ENCODE results near the gene CPLX4. TPM values are rescaled to one million over a fixed set of nuclear protein-coding genes. Genes with fewer than 3 reads are reported as not detected.
A peak's percentile ranks its signal among the peaks of the same experiment; 100 is the strongest.
"Not testable (repeated sequence)": the region's sequence is repeated elsewhere in the genome, so short reads cannot be mapped to it uniquely, and the experiment has no call there.

The CPLX4 gene
- polyA plus RNA-seq, 3 donors: 0.07 to 0.26 (median 0.22) TPM

DNA sequence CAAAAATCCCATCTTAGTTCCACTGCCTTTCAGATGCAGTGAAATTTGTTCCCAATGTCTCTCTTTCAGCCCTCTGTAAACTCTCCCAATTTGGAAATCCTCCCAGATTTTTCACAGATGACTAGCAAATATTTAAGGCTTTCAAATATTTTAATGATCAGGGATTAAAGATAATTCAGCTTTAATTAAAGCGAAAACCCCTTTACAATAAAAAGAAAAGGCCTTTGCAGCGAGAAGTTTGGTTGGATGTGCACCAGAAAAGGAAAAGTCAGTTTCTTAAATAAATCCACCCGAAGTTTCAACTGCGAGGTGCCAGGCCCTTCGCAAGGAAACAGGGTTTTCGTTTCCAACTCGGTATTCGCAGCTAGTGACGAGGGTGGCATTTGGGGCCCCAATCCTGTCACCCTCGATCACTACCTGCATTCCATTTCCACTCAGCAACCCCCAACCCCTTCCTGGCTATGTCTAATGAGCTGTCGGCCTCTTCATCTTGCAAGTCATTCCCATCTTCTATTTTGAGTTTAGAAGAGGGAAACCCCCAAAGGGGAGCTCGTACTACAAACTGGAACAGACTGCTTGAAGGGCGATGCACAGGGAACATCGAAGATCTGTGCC, 46.7 kb downstream of the CPLX4 start:
- DNase-seq: no peak

DNA sequence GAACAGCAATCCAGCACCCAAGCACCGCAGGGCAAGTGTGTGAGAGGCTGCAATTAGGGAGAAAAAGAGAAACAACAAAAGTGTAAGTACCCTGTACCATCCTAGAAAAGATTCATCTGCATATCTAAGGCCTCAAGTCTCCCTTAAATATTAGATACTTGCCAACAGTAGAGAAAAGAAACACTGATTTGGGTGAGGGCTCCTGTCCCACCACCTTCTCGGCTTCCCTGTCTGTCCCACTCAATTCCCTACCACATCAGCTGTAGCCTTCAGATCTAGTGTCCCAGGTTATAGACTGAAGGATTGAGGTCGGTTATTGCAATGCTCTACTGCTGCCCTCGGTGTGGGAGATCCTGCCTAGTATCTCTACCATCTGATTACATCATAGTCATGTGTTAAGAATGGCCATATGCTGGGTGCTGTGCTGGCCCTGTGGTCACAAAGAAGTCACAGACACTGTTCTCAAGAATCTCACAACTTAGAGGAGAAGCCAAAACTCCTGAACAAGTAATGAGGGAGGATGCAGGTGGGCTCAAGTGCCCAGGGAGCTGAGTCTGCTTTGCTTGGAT, 47.7 kb downstream of the CPLX4 start:
- DNase-seq: no peak

DNA sequence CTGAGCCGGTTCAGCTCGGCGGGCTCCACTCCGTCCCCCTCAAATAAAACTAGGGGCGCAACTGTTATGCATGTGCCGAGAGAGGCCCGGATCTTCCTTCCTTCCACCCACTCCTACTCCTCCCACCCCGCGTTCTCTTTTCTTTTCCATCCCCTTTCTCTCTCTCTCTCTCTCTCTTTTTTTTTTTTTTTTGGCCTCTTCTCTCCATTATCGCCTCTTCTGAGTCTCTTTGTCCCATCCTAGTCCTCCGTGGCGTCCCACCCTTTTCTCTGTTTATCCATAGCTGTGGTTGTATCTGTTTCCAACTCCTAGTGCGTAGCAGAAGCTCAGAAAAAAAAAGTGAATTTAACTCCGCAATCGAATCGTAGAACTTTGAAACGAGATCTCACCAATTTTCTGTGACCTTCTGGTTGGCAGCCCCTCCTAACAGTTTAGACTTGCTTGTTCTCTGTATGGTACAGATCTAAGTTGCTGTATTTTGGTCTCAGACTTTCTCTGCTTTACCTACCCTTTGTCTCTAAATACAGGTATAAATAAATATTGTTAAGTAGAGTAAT, 48.8 kb downstream of the CPLX4 start:
- no peak for DNase-seq

DNA sequence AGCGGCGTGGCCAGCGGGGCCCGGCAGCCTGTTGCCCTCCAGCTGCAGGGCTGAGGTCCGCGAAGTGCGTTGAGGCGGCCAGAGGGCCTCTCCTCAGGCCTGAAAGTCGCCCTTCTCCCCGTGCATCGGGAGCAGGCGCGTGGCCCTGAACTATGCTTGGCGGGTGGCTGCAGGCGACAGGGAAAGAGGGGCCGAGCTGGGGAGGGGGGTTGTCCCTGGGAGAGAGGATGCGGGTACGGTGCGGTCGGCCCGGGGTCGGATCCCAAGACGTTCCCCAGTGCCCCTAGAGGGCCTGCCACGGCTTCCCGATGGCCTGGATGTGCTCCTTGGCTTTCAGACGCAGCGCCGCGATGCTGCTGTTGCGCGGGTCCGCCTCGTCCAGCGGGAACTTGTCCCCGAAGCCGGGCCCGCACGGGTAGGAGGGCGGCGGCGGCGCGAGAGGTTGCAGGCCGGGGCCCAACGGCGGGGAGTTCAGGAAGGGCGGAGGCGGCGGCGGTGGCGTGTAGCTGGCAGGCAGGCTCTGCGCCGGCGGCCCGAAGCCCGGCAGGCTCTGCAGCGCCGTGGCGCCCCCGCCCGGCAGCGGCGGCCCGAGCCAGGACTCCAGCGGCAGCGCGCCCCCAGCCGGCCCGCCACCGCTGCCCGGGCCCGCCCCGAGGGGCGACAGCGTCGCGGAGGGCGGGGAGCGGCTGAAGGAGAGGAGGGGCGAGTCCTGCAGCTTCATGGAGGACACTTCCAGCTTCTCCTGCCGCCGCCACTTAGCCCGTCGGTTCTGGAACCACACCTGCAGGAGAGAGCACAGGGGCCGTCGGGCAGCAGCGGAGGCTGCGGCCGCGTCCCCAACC, 49.5 kb downstream of the CPLX4 start:
- no peak for DNase-seq

DNA sequence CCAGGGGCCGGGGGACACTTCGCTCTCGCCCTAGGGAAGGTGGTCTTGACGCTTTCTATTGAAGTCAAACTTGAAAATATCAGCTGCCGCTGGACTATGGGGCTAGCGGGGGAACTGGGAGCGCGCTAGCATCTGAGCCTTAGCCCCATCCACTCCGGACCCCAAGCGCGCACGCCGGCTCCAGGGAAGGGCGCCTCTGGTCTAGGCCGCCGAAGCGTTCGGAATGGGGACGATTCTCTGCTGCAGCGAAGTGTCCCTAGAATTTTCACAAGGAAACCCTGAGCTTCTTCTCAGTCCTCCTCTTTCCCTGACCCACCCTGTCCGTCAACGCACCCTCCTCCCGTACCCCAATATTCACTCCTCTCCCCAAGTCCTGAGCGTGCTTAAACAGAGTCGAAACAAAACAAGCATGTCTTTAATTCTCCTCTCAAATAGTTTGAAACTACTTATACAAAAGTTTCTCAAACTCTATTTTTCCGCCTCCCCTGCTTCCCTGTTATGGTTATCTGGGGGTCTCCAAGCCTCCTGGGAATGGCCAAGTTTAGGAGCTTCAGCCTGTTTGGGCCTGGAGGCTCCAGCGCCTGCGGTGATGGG, 50.2 kb downstream of the CPLX4 start:
- DNase-seq: no peak

DNA sequence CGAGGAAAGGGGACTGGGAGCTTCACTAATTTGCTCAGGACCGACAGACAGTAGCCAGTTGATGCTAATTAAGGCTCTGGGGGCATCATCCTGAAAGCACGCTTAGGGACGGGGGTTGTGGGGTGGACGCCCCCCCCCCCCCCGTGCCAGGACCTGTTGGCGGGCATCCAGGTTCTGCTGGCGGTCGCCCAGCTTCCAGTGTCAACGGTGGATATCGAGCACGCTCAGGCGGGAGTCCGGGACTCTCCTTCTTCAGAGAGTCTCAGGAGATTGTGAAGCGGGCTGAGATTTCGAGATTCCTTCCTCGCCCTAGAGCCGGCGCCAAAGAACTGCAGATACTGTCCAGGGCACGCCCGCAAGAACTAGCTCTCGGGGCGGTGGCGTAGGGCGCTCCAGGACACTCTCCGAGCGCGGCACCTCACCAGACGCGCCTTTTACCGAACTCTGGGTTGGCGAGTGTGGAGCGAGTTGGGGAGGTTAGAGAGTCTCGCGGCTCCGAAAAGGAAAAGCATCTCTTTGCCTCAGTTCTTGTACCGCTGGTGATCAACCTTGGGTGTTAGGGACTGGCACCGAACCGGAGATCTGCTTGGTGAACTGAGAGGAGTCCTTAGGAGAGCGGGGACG, 50.8 kb downstream of the CPLX4 start:
- no peak for DNase-seq

DNA sequence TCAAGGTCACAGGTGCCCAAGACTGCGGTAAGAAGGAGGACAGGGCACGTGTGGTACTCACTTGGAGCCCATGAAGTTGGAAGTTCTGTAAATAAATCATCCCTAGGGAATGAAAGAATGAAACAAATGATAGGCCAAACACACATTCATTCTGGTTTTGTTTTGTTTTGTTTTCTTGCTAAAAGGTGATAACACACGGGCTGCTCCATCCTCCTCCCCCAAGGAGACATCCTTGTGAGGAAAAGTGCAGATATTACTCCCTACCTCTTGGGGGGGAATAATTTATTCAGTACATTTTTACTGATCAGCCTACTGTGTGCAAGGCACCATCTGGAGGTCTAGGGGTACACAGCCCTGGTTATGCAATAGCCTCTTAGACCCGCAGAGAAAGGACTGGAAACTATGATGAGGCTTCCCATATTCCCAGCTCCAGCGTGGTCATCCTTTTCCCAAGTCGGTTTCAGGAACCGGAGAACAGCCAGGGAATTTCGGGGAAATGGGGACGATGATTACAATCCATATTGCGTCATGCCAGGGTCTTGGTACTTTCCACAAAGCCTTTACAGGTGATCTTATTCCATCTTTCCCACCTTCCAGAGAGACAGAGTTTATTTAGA, 51.5 kb downstream of the CPLX4 start:
- DNase-seq: no peak

DNA sequence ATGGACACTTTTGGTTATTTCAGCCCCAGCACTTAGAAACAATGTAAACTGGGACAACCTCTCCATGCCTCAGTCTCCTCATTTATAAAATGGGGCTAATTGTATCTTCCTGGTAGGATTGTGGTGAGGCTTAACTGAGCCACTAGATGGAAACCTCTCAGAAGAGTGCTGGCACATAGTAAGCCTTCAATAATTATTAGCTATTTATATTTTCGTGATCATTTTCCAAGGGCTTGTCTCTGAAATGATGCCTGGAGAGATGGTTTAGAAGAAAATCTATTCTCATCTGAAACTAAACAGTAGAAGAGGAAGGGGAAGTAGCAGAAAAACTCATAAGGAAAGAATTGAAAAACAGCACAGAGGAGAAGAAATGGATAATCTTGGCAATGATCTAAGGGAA, 52.0 kb downstream of the CPLX4 start:
- no peak for DNase-seq

DNA sequence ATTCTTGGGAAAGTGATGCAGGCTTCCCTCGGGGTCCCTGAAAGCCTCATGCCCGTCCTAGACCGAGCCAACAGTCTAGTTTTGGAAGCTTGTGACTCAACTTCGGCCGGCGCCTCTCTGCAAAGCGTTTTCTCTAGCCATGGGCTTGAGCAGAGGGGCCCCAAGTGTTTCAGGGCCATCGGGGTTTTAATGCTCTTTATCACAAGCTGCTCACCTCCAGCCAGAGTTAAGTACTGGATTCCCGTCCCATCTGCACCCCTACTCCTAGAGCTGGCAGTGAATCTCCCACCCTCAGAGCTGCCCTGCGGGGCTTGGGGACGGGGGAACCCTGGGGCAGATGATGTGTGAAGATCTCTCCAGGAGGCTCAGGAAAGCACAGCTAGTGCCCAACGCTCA, 52.5 kb downstream of the CPLX4 start:
- no peak for DNase-seq

DNA sequence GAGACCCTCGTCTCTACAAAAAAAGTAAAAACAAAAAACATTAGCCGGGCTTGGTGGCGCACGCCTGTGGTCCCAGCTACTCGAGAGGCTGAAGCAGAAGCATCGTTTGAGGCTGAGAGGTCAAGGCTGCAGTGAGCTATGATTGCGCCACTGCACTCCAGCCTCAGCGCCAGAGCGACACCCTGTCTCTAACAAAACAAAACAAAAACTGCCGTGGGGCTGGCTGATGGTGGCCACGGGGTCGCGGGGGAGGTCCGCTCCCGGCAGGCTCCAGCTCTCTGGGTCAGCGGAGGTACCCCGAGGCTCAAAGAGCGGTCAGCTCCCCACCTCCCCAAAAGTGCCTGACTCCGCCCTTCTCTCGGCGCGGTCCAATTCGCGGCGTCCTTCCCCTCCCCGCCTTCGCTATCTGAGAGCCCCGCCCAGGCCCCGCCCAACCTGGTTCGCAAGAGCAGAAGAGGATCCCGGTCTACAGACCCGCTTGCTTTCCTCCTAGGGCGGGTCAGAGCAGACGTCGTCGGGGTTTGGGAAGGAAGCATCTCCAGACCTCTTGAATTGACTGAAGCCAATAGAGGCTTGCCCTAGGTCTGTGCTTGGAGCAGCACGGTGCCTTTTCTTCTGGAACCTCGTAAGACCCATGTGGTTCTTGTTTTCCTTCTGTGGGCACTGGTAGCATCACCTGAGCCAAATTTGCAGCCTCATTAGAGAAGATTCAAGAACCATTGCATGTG, 53.0 kb downstream of the CPLX4 start:
- DNase-seq: no peak

DNA sequence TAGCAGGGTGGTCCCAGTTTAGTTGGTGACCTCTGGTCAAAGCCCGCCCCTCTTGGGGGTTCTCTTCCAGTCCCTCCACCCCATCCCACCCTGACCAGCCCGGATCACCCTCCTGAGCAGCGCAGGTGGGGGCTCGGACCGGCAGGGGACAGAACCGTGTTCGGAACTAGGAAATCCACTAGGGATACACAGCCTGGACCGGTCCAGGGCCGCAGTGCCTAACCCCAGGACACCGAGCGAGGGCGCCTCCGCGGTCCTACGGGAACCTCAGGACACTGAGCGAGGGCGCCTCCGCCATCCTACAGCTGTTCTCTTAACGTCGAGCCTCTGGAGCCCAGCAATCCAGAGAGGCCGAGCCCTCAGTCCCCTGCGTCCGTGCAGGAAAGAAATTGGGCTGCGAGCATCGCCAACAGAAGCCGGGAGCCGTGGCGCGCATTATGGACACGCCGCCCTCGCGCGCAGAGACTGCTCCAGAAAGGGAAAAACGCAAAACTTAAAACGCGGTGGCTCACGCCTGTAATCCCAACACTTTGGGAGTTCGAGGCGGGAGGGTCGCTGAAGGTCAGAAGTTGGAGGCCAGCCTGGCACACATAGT, 53.7 kb downstream of the CPLX4 start:
- DNase-seq: no peak

DNA sequence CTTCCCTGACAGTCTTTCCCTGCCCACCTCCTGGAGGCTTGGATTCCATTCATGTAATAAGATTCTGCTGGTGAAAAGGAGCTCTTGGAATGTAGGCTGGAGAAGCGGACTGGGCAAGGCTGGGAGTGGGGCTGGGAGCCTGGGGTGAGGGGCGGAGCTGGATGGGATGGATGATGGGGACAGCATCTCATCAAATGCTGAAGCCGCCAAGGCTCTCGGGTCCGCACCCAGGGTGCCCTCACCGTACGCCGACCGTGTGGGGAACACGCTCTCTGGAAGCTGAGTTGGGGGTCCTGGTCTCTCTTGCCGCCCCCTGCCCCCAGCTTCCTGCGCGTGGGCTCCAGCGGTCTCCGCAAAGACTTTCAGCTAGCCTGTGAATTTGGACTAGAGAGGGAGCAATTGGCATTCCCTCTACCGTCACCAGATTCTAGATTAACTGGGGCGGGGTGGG, 54.3 kb downstream of the CPLX4 start:
- no peak for DNase-seq

DNA sequence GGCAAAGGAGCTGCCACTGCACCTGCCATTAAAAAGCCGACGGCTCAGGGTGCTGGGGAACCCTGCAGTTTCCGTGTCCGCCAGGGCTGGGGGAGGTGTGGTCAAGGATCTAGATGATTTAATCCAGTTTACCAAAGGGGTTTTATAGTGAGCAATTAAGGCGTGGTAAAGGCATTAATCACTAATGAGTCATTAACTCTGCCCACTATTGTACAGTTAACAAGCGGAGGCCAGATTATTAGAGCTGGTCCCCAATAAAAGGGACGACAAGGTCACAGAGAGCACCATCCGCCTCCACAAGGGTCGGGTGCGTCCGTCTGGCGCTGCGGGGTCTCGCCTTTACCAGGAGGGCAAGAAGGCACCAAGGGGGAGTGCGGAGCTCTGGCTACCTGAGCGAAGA, 54.8 kb downstream of the CPLX4 start:
- no peak for DNase-seq

DNA sequence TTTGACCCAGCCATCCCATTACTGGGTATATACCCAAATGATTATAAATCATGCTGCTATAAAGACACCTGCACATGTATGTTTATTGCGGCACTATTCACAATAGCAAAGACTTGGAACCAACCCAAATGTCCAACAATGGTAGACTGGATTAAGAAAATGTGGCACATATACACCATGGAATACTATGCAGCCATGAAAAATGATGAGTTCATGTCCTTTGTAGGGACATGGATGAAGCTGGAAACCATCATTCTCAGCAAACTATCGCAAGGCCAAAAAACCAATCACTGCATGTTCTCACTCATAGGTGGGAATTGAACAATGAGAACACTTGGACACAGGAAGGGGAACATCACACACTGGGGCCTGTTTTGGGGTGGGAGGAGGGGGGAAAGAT, 56.2 kb downstream of the CPLX4 start:
- not testable (repeated sequence) for DNase-seq

DNA sequence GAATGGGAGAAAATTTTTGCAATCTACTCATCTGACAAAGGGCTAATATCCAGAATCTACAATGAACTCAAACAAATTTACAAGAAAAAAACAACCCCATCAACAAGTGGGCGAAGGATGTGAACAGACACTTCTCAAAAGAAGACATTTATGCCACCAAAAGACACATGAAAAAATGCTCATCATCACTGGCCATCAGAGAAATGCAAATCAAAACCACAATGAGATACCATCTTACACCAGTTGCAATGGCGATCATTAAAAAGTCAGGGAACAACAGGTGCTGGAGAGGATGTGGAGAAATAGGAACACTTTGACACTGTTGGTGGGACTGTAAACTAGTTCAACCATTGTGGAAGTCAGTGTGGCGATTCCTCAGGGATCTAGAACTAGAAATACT, 56.6 kb downstream of the CPLX4 start:
- not testable (repeated sequence) for DNase-seq

DNA sequence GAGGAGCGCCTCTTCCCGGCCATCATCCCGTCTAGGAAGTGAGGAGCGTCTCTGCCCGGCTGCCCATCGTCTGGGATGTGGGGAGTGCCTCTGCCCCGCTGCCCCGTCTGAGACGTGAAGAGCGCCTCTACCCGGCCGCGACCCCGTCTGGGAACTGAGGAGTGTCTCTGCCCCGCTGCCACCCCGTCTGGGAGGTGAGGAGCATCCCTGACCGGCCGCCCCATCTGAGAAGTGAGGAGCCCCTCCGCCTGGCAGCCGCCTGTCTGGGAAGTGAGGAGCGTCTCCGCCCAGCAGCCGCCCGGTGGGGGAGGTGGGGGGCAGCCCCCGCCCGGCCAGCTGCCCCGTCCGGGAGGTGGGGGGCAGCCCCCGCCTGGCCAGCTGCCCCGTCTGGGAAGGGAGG, 63.0 kb downstream of the CPLX4 start:
- not testable (repeated sequence) for DNase-seq

DNA sequence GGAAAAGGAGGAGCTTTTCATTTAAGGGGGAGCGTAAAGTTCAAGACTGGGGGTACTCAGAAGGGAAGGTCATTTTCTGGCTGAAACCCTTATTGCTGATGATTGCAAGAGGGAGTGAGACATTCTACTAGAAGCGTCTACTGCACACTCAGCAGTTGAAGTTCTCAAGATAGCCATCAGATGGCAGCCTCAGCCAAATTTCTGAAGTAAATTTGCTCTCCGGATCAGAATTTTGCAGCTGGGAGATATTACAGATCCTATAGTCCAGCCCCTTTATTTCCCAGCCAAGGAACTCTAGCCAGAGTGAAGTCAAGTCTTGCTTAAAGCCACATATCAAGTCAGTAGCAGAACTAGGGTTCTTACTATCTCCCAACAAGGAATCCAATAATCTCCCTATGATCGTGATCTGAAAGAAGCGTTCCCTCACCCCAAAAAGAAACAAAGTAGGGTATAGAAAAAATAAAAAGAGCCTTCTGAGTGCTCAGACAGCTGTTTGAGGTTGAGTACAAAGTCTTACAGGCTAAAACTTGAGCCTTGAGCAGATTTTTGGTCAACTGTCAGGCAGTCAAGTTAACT, 69.2 kb downstream of the CPLX4 start:
- DNase-seq: peak; percentile 83

DNA sequence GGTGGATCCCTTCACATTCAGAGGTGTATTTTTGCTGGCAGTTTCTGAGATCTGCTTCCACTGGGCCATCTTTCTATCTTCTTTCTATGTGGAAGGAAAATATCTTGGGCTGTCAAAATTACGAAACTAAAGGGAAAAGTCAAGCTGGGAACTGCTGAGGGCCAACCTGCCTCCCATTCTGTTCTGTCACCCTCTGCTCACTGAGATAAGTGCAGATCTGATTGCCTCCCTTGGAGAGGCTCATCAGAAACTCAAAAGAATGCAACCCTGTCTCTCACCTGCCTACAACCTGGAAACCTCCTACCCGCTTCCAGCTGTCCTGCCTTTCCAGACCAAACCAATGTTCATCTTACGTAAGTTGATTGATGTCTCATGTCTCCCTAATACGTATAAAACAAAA, 71.7 kb downstream of the CPLX4 start:
- no peak for DNase-seq

Measured in renal pelvis (tissue), 4 donors.